Measurements from ENCODE around the gene PHACTR3.

Gene PHACTR3

GRCh38 chr20:59724457-59725366 lies 120.4 kb downstream of the PHACTR3 start:
- Histone ChIP-seq H3K9me3 (replicated peaks; ENCODE audit: insufficient read depth, low read length) (no peaks in the 10 kb centered on the region), H3K27me3 (replicated peaks; ENCODE audit: insufficient read depth, low read length) (peaks cover 59% of the 10 kb centered on the region), H3F3A (ENCODE audit: insufficient read depth, low read length) (no peaks in the 10 kb centered on the region), H3K4me1 (ENCODE audit: low read length) (no peaks in the 10 kb centered on the region), H3K36me3 (replicated peaks; ENCODE audit: insufficient read depth, low read length) (no peaks in the 10 kb centered on the region), H3K79me2 (ENCODE audit: low read length) (no peaks in the 10 kb centered on the region), H2AFZ (ENCODE audit: low read length) (no peak overlapping the region), H3K9me2 (replicated peaks; ENCODE audit: insufficient read depth, low read length) (no peaks in the 10 kb centered on the region), H3K27ac (ENCODE audit: low read length) (no peak overlapping the region), H3K4me3 (ENCODE audit: low read length) (no peak overlapping the region), H4K20me1 (ENCODE audit: insufficient read depth, low read length) (no peaks in the 10 kb centered on the region), H3K4me2 (ENCODE audit: low read depth, low read length) (no peak overlapping the region), H3K9ac (ENCODE audit: low read length) (no peak overlapping the region)
- TF ChIP-seq CTCF (IDR thresholded peaks at IDR 0.05; ENCODE audit: low read length) (no peak), EZH2 (optimal IDR thresholded peaks at IDR 0.05; ENCODE audit: low read depth, low read length) (no peak), EZH2phosphoT487 (IDR thresholded peaks at IDR 0.05; ENCODE audit: low read length) (no peak)
- DNase-seq = no peak

DNA sequence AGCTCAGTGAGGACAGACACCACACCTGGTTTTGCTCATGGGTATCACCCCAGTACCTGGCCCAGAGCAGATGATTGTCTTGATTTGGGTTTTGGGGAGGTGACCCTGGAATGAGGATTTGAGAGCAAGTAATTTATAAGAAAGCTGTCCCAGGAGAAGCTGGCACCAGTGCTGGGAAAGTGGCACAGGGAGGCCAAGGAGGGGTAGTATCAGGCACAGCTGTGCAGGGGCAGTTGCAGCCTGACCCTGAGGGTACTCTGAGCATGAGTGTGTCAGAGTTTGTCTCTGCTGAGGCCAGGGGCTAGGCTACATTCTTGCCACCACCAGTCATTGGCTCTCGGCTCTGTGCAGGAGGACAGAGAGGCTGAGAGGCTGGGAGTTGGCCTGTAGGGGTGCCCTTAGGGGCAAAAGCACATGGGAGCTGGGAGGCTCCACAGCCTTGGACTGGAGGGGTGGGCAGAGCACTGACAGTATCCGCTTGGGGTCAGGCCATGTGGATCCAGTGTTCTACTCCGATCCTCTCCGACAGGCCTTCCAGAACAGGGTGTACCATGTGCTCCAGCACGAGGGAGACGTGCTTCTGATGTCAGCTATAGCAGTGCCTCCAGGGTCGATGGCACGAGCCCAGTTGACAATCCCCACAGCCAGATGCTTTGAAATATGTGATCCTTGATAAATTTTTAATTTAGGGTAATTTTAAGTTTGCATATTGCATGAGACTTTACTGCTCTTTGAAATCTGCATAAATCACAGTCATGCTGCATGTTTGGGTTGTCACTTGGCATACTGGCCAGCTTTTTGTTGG lies 121.3 kb downstream of the PHACTR3 start:
- Histone ChIP-seq H3K4me1 (ENCODE audit: low read length) (no peaks in the 10 kb centered on the region), H3K27ac (ENCODE audit: low read length) (no peak overlapping the region), H3K4me2 (ENCODE audit: low read depth, low read length) (no peak overlapping the region), H3K9ac (ENCODE audit: low read length) (no peak overlapping the region), H3F3A (ENCODE audit: insufficient read depth, low read length) (no peaks in the 10 kb centered on the region), H3K36me3 (replicated peaks; ENCODE audit: insufficient read depth, low read length) (no peaks in the 10 kb centered on the region), H3K4me3 (ENCODE audit: low read length) (no peak overlapping the region), H3K79me2 (ENCODE audit: low read length) (no peaks in the 10 kb centered on the region), H3K9me3 (replicated peaks; ENCODE audit: insufficient read depth, low read length) (no peaks in the 10 kb centered on the region), H4K20me1 (ENCODE audit: insufficient read depth, low read length) (no peaks in the 10 kb centered on the region), H3K9me2 (replicated peaks; ENCODE audit: insufficient read depth, low read length) (no peaks in the 10 kb centered on the region), H3K27me3 (replicated peaks; ENCODE audit: insufficient read depth, low read length) (peaks cover 53% of the 10 kb centered on the region), H2AFZ (ENCODE audit: low read length) (no peak overlapping the region)
- no peak for DNase-seq
- TF ChIP-seq CTCF (IDR thresholded peaks at IDR 0.05; ENCODE audit: low read length) (no peak), EZH2 (optimal IDR thresholded peaks at IDR 0.05; ENCODE audit: low read depth, low read length) (no peak), EZH2phosphoT487 (IDR thresholded peaks at IDR 0.05; ENCODE audit: low read length) (no peak)

- Histone ChIP-seq H3K79me2 (ENCODE audit: low read length) (no peaks in the 10 kb centered on the region), H3F3A (ENCODE audit: insufficient read depth, low read length) (no peaks in the 10 kb centered on the region), H3K4me1 (ENCODE audit: low read length) (no peaks in the 10 kb centered on the region), H3K9me2 (replicated peaks; ENCODE audit: insufficient read depth, low read length) (no peaks in the 10 kb centered on the region), H4K20me1 (ENCODE audit: insufficient read depth, low read length) (no peaks in the 10 kb centered on the region), H3K36me3 (replicated peaks; ENCODE audit: insufficient read depth, low read length) (no peaks in the 10 kb centered on the region), H3K27me3 (replicated peaks; ENCODE audit: insufficient read depth, low read length) (peaks cover 53% of the 10 kb centered on the region), H3K4me3 (ENCODE audit: low read length) (no peak overlapping the region), H2AFZ (ENCODE audit: low read length) (no peak overlapping the region), H3K27ac (ENCODE audit: low read length) (no peak overlapping the region), H3K4me2 (ENCODE audit: low read depth, low read length) (no peak overlapping the region), H3K9me3 (replicated peaks; ENCODE audit: insufficient read depth, low read length) (no peaks in the 10 kb centered on the region), H3K9ac (ENCODE audit: low read length) (no peak overlapping the region)
- TF ChIP-seq EZH2phosphoT487 (IDR thresholded peaks at IDR 0.05; ENCODE audit: low read length) = no peak
- no peak for TF ChIP-seq EZH2 (optimal IDR thresholded peaks at IDR 0.05; ENCODE audit: low read depth, low read length)
- no peak for TF ChIP-seq CTCF (IDR thresholded peaks at IDR 0.05; ENCODE audit: low read length)
- no peak for DNase-seq
Measured at GRCh38 chr20:59726281-59726595, 121.9 kb downstream of the PHACTR3 start.

Data from MM.1S (cell line).